Hypothalamus (tissue), 51 donors: ENCODE measurements around the gene LRBA.
"Not testable (repeated sequence)": the region's sequence is repeated elsewhere in the genome, so short reads cannot be mapped to it uniquely, and the experiment has no call there.

Source experiments
- DNase-seq, 51 donors: peaks; one replicate each; lab custom pipeline; 2025; lab: John Stamatoyannopoulos, UW

The LRBA gene

GRCh38 chr4:150533673-150534072 is 481.4 kb downstream of the LRBA start:
- DNase-seq = no peak

GRCh38 chr4:150525321-150525868 is 489.7 kb downstream of the LRBA start:
- no peak for DNase-seq

- no peak for DNase-seq
Measured at GRCh38 chr4:150518559-150518958, 496.5 kb downstream of the LRBA start.

- DNase-seq = no peak
Measured at GRCh38 chr4:150515135-150515534, 499.9 kb downstream of the LRBA start.

GRCh38 chr4:150514709-150515108 is 500.4 kb downstream of the LRBA start:
- DNase-seq = no peak

- DNase-seq = no peak
Measured at GRCh38 chr4:150510176-150510865, 504.8 kb downstream of the LRBA start.

- not testable (repeated sequence) for DNase-seq
Measured at GRCh38 chr4:150507656-150508055, 507.4 kb downstream of the LRBA start.

GRCh38 chr4:150501983-150502382 is 513.1 kb downstream of the LRBA start:
- no peak for DNase-seq

- DNase-seq = no peak
Measured at GRCh38 chr4:150501009-150501727, 513.9 kb downstream of the LRBA start.

GRCh38 chr4:150497612-150498011 is 517.5 kb downstream of the LRBA start:
- no peak for DNase-seq

GRCh38 chr4:150495550-150495949 is 519.5 kb downstream of the LRBA start:
- DNase-seq = no peak

- DNase-seq = no peak
Measured at GRCh38 chr4:150493851-150494250, 521.2 kb downstream of the LRBA start.

- no peak for DNase-seq
Measured at GRCh38 chr4:150491132-150492049, 523.7 kb downstream of the LRBA start.

GRCh38 chr4:150482581-150482980 is 532.5 kb downstream of the LRBA start:
- no peak for DNase-seq

- no peak for DNase-seq
Measured at GRCh38 chr4:150479657-150480056, 535.4 kb downstream of the LRBA start.

GRCh38 chr4:150477869-150478268 is 537.2 kb downstream of the LRBA start:
- no peak for DNase-seq

GRCh38 chr4:150476776-150477175 is 538.3 kb downstream of the LRBA start:
- DNase-seq = no peak

GRCh38 chr4:150475763-150476162 is 539.3 kb downstream of the LRBA start:
- no peak for DNase-seq

- DNase-seq = no peak
Measured at GRCh38 chr4:150464523-150464922, 550.6 kb downstream of the LRBA start.

- DNase-seq = no peak
Measured at GRCh38 chr4:150462743-150463142, 552.3 kb downstream of the LRBA start.

GRCh38 chr4:150461957-150462356 is 553.1 kb downstream of the LRBA start:
- DNase-seq = no peak
